Caco-2 (cell line): ENCODE data around the gene ELP4. TPM values are rescaled to one million over a fixed set of nuclear protein-coding genes. Genes with fewer than 3 reads are reported as not detected.

Source experiments
- BruUV-seq: library from RNA; stranded (reverse); fragments of 400-500 nt; replicated peaks from 2 replicates; lab custom pipeline; 2021; lab: Mats Ljungman, UMichigan
- CTCF ChIA-PET: fragments of 300-600 bp; sonication (Branson Sonifier 250); formaldehyde crosslinking; loops from one replicate; lab custom pipeline; 2022; ENCODE audit warnings: antibody characterized with exemption; lab: Charles Lee
- POLR2A ChIA-PET: fragments of 300-600 bp; sonication (Branson Sonifier 250); formaldehyde crosslinking; loops from one replicate; lab custom pipeline; 2022; ENCODE audit warnings: antibody characterized with exemption; lab: Charles Lee
- DNase-seq, 2 experiments: peaks; one replicate each; pipeline versions ENCODE4 v3.0.0 to v3.0.0-alpha.2; 2020 to 2022
- H3K27me3 ChIP-seq: replicated peaks from 2 replicates; pipeline ENCODE4 v1.6.0; 2011; ENCODE audit warnings: low read length; ENCODE audit not compliant: control insufficient read depth, insufficient read depth
- H3K36me3 ChIP-seq: 2 replicates; pipeline ENCODE4 v1.5.1; 2011; ENCODE audit warnings: low read length; ENCODE audit not compliant: control insufficient read depth, insufficient read depth
- H3K4me1 ChIP-seq: fragments of 250-450 bp; sonication (Bioruptor Pico); 2 replicates; pipeline ENCODE4 v1.5.1; 2020; ENCODE audit warnings: mild to moderate bottlenecking
- H3K4me3 ChIP-seq: 2 replicates; pipeline ENCODE4 v1.5.1; 2011; ENCODE audit warnings: low read depth, mild to moderate bottlenecking, control low read depth, low read length
- H3K9me3 ChIP-seq: fragments of 250-450 bp; sonication (Bioruptor Pico); 2 replicates; pipeline ENCODE4 v1.5.1; 2020; ENCODE audit warnings: mild to moderate bottlenecking, moderate library complexity
- H3K27ac Mint-ChIP-seq: one replicate; pipeline ENCODE4 v1.8.0; 2022; ENCODE audit warnings: mixed read lengths; ENCODE audit not compliant: unreplicated experiment
- H3K27me3 Mint-ChIP-seq: one replicate; pipeline ENCODE4 v1.8.0; 2022; ENCODE audit warnings: mixed read lengths; ENCODE audit not compliant: insufficient read depth, unreplicated experiment
- H3K36me3 Mint-ChIP-seq: one replicate; pipeline ENCODE4 v1.8.0; 2022; ENCODE audit warnings: mild to moderate bottlenecking, mixed read lengths; ENCODE audit not compliant: insufficient read depth, unreplicated experiment
- H3K4me1 Mint-ChIP-seq: one replicate; pipeline ENCODE4 v1.8.0; 2022; ENCODE audit warnings: low read depth, mixed read lengths; ENCODE audit not compliant: unreplicated experiment
- H3K4me3 Mint-ChIP-seq: one replicate; pipeline ENCODE4 v1.8.0; 2022; ENCODE audit warnings: mild to moderate bottlenecking, moderate library complexity, mixed read lengths; ENCODE audit not compliant: unreplicated experiment
- H3K9me3 Mint-ChIP-seq: one replicate; pipeline ENCODE4 v1.8.0; 2022; ENCODE audit warnings: mixed read lengths; ENCODE audit not compliant: unreplicated experiment
- intact Hi-C: fragments of 100-400 bp; cut with micrococcal nuclease; formaldehyde crosslinking; loops from one replicate; pipeline ENCODE4 v1.10.0; 2022; ENCODE audit not compliant: unreplicated experiment
- total RNA-seq: library from RNA; stranded (reverse); gene quantifications from 2 replicates; pipeline ENCODE4 v1.2.3, GENCODE V29; 2022
- TF ChIP-seq, protein P1 (sequence below), 2 experiments: fragments of 200-600 bp in 1 of 2; IDR thresholded peaks; 1 replicate in 1 of 2; 2 replicates in 1 of 2; pipeline versions ENCODE4 v1.5.1 to v1.8.0; 2011 to 2022; ENCODE audit warnings: antibody characterized with exemption in 1 of 2, control low read depth in 1 of 2, inconsistent platforms in 1 of 2, low read depth in 1 of 2, low read length in 1 of 2, mild to moderate bottlenecking in 1 of 2, moderate library complexity in 1 of 2; ENCODE audit not compliant: insufficient read depth in 1 of 2, severe bottlenecking in 1 of 2, unreplicated experiment in 1 of 2

ELP4 gene
- total RNA-seq, 1 experiment from 2014 or later, result 18.8 TPM

DNA sequence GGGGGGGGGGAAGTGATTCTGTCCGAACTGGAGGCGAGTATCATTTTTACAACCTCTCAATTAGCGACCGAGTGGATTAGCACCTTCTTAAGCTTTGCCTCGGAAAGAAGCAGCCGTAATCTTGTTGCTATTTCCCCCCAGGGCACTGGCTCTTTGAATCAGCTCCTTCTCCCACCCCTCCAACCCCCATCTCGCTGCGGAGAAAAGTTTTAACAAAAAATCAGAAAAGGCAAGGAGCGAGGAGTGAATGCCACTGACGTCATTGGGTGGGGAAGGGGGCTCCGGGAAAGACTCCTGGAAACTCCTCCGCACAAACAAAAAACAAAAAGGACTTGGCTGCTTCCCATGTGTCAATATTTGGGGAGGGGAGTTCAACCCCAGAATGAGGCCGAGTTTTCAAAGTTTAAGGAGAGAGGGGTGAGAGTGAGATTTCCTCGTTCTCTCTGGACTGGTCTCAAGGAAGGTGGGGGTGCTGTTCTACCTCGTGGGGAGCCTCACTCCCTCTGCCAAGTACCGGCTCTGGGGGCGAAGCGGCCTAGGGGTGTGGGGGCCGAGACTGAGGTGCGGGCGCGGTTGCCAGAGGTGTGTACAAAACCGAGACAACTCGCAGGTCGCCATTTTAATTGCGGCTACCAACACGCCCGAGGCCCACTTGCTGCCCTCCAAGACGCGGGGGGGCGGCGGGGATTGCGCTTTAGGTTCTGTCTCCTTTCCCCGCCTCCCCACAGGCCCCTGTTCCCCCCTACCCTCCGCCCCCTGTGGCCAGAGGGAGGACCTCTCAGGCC, 304.0 kb downstream of the ELP4 start:
- ChIA-PET CTCF (no interaction called here), POLR2A (interaction anchor here (0.5 kb wide), 1 partner anchor 283 kb away, joined by 3 read pairs; no protein-coding TSS in a partner anchor)
- Mint-ChIP-seq H3K9me3 (no peaks in the 10 kb centered on the region), H3K27ac (no peak overlapping the region), H3K27me3 (peaks cover 38% of the 10 kb centered on the region), H3K4me1 (peaks cover 27% of the 10 kb centered on the region), H3K4me3 (peak overlapping the region; percentile 88), H3K36me3 (peaks cover 16% of the 10 kb centered on the region)
- Histone ChIP-seq H3K27me3 (peaks cover 27% of the 10 kb centered on the region), H3K36me3 (no peaks in the 10 kb centered on the region), H3K4me1 (peaks cover 35% of the 10 kb centered on the region), H3K4me3 (no peak overlapping the region), H3K9me3 (no peaks in the 10 kb centered on the region)
- TF ChIP-seq, protein P1, sequence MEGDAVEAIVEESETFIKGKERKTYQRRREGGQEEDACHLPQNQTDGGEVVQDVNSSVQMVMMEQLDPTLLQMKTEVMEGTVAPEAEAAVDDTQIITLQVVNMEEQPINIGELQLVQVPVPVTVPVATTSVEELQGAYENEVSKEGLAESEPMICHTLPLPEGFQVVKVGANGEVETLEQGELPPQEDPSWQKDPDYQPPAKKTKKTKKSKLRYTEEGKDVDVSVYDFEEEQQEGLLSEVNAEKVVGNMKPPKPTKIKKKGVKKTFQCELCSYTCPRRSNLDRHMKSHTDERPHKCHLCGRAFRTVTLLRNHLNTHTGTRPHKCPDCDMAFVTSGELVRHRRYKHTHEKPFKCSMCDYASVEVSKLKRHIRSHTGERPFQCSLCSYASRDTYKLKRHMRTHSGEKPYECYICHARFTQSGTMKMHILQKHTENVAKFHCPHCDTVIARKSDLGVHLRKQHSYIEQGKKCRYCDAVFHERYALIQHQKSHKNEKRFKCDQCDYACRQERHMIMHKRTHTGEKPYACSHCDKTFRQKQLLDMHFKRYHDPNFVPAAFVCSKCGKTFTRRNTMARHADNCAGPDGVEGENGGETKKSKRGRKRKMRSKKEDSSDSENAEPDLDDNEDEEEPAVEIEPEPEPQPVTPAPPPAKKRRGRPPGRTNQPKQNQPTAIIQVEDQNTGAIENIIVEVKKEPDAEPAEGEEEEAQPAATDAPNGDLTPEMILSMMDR (IDR thresholded peaks at IDR 0.05; ENCODE audit: insufficient read depth in 1 of 2, low read depth in 1 of 2, low read length in 1 of 2, severe bottlenecking in 1 of 2, unreplicated experiment in 1 of 2), result no peak
- intact Hi-C loops, result loop anchor here (10.0 kb wide), 2 partner anchors 309 to 771 kb away; partner anchors contain the start of genes EIF3M, ELP4 and IMMP1L
- BruUV-seq, result no TSS peak
- DNase-seq, result no peak

DNA sequence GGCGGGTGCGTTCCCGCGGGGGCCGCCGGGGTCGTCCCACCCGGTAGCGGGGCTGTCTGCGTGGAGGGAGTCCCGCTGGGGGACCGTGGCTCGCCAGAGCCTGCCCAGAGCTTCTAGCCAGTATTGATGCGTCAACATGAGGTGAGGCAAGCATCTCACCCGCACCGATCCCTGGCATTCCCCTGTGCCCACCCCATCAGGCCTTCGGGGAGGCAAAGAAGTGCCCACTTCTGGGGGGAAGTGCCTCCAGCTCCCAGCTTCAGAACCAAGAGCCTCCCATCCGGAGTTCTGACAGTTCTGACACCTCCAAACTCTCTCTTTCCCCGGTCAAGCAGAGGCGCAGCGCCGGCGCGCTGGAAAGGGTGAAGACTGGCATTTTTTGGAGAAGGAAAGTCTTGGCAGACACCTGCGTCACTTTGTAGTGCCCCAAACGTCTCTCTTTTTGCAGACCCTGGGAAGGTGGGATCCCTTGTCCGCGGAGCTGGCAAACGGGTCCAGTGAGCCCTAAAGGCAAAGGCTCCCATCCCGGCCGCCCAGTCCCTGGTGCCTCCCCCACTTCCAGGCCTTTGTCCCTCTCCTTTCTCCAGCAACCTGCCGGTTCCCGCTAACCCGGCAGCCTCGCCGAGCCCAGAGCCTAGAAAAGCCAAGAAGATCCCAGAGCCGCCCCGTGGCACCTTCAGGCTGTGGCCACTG, 304.8 kb downstream of the ELP4 start:
- no TSS peak for BruUV-seq
- Histone ChIP-seq H3K36me3 (no peaks in the 10 kb centered on the region), H3K4me1 (peaks cover 35% of the 10 kb centered on the region), H3K4me3 (no peak overlapping the region), H3K9me3 (no peaks in the 10 kb centered on the region), H3K27me3 (peaks cover 27% of the 10 kb centered on the region)
- TF ChIP-seq, protein P1 (IDR thresholded peaks at IDR 0.05; ENCODE audit: insufficient read depth in 1 of 2, low read depth in 1 of 2, low read length in 1 of 2, severe bottlenecking in 1 of 2, unreplicated experiment in 1 of 2), result no peak
- CTCF ChIA-PET, result no interaction called here
- Mint-ChIP-seq H3K4me3 (no peak overlapping the region), H3K4me1 (peaks cover 27% of the 10 kb centered on the region), H3K27ac (no peak overlapping the region), H3K27me3 (peaks cover 33% of the 10 kb centered on the region), H3K36me3 (peaks cover 16% of the 10 kb centered on the region), H3K9me3 (no peaks in the 10 kb centered on the region)
- intact Hi-C loops, result loop anchor here (10.0 kb wide), 2 partner anchors 310 to 770 kb away; partner anchors contain the start of genes EIF3M, ELP4 and IMMP1L
- no peak for DNase-seq
- POLR2A ChIA-PET, result no interaction called here

DNA sequence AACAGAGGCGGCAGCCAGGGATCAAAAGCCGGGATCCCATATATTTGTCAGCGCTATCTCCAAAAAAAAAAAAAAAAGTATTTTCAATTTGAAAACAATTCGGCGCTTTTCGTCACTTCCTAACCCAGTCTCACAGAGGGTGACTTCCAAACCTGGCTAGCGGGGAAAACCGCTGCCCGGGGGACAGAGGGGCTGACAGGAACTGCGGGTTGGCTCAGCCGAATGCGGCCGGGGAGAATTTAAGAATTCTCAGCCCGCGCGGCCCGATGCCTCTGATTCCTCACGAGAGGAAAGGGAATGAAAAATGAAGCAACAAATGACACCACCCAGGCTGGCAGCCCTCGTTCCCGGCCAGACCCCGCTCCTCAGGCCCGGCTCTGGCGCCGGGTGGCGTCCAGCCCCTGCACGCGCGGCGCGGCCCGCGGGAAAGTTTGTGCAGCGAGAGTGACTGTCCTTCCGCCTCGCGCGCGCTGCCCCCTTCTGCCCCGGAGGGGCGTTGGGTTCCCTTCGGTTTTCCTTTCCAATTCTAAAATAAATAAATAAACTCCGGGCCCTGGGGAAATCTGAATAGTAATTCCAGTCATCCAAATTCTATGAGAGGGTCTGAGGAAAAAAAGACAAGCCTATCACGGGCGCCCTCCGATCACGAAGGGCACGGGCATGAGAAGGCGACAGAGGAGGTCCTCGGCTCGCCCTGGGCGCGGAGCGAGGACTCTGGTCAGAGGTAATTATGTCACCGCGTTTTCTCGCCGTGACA, 306.3 kb downstream of the ELP4 start:
- peaks cover 26% of the 10 kb centered on the region for H3K4me1 ChIP-seq
- DNase-seq, result no peak
- ChIA-PET CTCF (interaction anchor here (1.5 kb wide), 1 partner anchor 709 kb away, joined by 3 read pairs; no protein-coding TSS in a partner anchor), POLR2A (no interaction called here)
- no peaks in the 10 kb centered on the region for H3K36me3 ChIP-seq
- no peak overlapping the region for H3K4me3 ChIP-seq
- peaks cover 25% of the 10 kb centered on the region for H3K27me3 ChIP-seq
- TF ChIP-seq, protein P1 (IDR thresholded peaks at IDR 0.05; ENCODE audit: insufficient read depth in 1 of 2, low read depth in 1 of 2, low read length in 1 of 2, severe bottlenecking in 1 of 2, unreplicated experiment in 1 of 2), result no peak
- BruUV-seq, result no TSS peak
- intact Hi-C loops, result loop anchor here (2.0 to 10.0 kb wide), 3 partner anchors 175 to 769 kb away; partner anchors contain the start of genes EIF3M, ELP4 and IMMP1L
- peaks cover 23% of the 10 kb centered on the region for H3K4me1 Mint-ChIP-seq
- H3K27ac Mint-ChIP-seq, result no peak overlapping the region
- H3K9me3 Mint-ChIP-seq, result no peaks in the 10 kb centered on the region
- H3K4me3 Mint-ChIP-seq, result peak overlapping the region; percentile 66
- H3K9me3 ChIP-seq, result no peaks in the 10 kb centered on the region
- peaks cover 24% of the 10 kb centered on the region for H3K27me3 Mint-ChIP-seq
- peaks cover 14% of the 10 kb centered on the region for H3K36me3 Mint-ChIP-seq
